Activated T-cell treated with anti-CD3 and anti-CD28 coated beads, Interleukin-2, amount 50 U/mL, for 48 hours (primary cell): ENCODE data around the gene MYH11.
"Not testable (repeated sequence)": the region's sequence is repeated elsewhere in the genome, so short reads cannot be mapped to it uniquely, and the experiment has no call there.

Source experiments
- DNase-seq, 2 experiments: peaks; one replicate each; pipeline ENCODE4 v3.0.0-alpha.2; 2020

MYH11 gene

DNA sequence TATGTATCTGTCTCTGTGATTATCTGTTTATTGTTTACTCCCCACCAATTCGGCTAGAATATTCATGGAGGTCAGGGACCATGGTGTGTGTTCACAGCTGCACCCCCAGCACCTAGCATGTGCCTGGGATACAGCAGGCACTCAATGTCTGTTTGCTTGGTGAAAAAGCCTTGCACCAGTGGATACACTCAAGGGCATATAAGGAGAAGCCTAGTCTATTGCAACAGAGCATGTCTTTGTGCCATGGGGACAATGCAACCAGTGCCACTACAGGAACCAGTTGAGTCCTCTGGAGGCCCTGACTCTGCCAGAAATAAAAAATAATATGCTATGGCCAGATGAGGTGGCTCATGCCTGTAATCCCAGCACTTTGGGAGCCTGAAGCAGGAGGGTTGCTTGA is 113.2 kb downstream of the MYH11 start:
- DNase-seq: no peak

DNA sequence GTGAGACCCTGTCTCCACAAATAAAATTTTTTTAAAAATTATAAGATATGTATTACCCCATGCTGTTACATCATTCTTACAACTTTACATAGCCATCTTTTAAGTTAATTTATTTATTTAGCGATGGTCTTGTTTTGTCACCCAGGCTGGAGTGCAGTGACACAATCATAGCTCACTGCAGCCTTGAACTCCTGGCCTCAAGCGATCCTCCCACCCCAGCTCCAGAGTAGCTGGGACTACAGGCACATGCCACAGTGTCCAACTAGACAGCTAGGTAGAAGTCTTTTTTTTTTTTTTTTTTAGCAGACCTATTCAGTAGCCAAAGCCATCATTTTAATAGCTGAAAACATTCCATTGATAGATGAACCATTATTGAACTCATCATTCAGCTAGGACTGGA is 114.1 kb downstream of the MYH11 start:
- no peak for DNase-seq

DNA sequence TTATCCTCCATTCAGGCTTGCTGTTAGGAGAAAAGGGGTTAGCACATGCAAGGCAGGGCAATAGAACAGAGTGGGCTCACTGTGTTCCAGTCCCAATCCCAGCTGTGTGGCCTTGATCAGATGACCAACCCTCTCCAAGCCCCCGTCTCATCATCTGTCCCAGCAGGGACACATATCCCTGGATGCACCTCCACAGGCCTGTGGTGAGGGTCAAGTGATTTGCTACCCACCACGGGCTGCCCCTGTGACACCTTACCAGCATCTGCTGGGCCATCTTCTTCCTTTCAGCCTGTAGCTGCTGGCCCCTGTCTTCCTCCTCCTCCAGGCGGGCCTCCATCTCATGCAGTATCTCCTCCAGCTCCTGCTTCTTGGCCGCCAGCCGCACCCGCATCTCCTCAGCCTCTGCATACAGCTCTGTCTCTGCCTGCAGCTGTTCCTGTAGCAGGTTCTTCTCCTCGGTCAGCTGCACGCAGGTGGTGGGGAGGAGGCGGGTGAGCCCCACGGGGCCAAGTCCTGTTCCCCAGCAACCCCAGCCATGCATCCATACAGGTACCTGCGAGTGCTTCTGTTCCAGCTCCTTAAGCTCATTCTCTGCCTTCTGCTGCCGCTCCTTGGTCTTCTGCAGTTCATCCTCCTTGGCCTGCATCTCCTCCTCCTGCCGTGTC is 115.5 kb downstream of the MYH11 start:
- no peak for DNase-seq

- no peak for DNase-seq
Observed at GRCh38 chr16:15739950-15740349, 116.9 kb downstream of the MYH11 start.

DNA sequence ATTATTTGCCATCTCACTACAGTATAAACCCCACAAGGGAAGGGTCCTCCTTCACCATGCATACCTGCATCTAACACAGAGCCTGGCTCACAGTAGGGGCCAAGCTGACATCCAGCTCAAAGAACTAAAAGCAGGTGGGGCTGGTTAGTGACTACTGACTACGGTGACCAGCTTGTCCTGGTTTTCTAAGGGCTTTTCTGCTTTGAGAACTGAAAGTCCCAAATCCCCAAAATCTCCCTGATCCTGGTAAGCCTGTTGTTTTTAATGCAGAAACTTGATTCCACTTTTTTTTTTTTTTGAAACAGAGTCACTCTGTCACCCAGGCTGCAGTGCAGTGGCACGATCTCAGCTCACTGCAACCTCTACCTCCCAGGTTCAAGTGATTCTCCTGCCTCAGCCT is 117.4 kb downstream of the MYH11 start:
- DNase-seq: no peak

DNA sequence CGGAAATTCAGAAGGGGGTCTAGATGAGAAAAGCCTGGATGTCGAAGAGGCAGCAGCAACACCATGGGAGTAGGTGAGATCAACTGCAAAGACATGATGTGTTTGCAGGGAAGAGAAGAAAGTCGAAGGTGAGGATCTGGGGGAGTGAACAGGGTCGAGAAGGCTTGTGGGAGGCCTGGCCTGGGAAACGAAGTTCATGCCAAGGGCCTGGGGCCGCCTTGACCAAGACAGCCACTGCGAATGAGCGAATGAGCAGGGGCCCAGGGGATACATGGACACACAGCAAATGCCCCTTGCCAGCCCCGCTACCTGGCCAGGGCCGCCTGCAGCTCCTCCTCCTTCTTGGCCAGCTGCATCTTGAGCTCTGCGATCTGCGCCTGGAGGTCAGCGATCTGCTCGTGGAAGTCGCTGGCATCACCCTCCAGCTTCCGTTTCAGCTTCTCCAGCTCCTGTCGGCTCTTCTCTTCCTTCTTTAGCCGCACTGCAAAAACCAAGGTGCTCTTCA is 119.6 kb downstream of the MYH11 start:
- no peak for DNase-seq

DNA sequence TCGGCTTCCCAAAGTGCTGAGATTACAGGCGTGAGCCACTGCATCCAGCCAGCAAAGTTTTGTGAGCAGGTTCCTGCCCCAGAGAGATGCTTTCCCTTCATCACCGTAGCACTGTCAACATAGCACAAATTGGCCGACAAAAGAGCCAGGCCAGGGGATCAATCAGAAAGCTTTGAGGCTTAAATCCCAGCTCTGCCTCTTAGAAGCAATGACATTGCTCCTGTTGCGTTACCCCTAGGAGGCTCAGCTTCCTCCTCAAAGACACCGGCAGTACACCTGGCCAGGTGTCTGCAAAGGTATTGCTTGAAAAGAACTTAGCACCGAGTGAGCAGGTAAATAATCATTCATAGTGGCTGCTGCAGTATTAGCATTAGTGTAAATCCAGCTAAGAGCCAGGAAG is 120.3 kb downstream of the MYH11 start:
- DNase-seq: no peak

- no peak for DNase-seq
Observed at GRCh38 chr16:15735610-15736009, 121.2 kb downstream of the MYH11 start.

GRCh38 chr16:15732416-15732815 is 124.4 kb downstream of the MYH11 start:
- DNase-seq: no peak

GRCh38 chr16:15729152-15729551 is 127.7 kb downstream of the MYH11 start:
- DNase-seq: no peak

DNA sequence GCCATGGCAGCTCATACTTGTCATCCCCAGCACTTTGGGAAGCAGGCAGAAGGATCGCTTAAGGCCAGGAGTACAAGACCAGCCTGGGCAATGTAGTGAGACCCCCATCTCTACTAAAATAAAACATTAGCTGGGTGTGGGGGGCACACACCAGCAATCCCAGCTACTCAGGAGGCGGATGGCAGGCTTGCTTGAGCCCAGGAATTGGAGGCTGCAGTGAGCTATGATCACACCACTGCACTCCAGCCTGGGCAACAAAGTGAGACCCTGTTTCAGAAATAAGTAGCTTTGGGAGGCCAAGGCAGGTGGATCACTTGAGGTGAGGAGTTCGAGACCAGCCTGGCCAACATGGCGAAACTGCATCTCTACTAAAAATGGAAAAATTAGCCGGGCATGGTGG is 129.1 kb downstream of the MYH11 start:
- DNase-seq: not testable (repeated sequence)

DNA sequence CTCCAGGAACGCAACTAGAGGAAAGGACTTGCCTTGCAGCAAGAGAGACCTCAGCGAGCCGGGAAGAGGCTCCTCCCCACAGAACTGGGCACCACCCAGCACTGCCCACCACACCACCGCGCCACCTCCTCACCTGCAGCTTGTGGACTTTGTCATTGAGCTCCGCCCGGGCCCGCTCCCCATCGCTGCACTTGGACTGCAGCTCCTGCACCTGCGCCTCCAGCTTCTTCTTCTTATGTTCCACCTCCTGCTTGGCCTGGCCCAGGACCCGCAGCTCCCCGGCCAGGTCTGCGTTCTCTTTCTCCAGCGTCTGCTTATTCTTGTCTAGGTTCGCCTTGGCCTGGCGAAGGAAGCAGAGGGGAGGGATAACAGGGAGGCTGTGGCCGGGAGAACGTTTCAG is 130.1 kb downstream of the MYH11 start:
- DNase-seq: no peak

DNA sequence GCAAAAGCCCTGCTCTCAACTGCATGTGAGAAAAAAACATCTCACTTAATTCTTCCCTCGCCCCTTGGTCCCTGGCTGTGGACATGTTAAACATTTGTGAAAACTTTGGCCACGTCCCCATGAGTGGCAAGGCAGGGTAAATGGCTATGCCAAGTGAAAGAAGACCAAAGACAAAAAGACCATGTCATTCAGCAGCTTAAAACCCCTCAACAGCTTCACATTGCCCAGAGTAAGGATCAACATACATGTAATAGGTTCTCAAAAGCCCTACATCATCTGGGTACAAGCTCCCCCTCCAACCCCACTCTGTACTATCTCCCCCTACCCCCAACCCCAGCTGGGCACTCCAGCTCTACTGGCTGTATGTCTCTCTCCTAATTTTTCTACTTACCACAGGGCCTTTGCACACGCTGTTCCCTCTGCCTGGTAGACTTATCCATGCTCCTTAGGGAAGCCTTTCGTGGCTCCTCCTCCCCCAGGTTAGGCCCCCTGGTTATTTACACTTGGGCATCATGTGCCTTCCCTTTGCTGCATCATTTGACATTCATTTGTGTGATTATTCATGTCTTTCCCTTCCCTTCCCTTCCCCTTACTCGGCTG is 131.1 kb downstream of the MYH11 start:
- no peak for DNase-seq

- no peak for DNase-seq
Observed at GRCh38 chr16:15723808-15724207, 133.0 kb downstream of the MYH11 start.

- no peak for DNase-seq
Observed at GRCh38 chr16:15721018-15721417, 135.8 kb downstream of the MYH11 start.

DNA sequence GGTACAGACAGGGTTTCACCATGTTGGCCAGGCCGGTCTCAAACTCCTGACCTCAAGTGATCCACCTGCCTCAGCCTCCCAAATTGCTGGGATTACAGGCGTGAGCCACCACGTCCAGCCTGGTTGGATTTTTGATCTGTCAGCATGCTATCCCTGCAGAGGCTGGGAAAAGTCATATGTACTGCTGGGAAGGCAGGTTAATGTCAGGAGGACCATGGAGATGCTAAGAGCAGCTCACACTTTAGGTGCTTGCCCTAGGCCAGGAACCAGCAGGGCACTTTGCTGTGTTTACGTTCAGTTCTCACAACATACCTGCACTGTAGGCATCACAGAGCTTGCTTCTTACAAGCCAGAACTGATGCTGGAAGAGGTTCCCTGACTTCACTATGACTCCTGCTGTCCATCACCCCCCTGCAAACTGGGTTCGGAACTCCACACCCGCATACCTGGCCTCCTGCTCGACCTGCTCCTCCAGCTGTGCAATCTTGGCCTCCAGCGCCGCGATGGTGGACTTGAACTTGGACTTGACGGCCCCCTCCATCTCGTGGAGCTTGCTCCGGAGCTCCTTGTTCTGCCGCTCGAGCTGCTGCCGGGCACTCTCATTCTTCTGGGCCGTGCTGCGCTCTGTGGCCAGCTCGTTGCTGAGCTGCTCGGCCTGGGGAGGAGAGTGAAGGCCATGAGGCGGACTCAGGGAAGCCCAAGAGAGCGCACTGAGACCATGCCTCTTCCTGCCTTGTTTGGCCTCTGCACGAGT is 140.0 kb downstream of the MYH11 start:
- DNase-seq: no peak

DNA sequence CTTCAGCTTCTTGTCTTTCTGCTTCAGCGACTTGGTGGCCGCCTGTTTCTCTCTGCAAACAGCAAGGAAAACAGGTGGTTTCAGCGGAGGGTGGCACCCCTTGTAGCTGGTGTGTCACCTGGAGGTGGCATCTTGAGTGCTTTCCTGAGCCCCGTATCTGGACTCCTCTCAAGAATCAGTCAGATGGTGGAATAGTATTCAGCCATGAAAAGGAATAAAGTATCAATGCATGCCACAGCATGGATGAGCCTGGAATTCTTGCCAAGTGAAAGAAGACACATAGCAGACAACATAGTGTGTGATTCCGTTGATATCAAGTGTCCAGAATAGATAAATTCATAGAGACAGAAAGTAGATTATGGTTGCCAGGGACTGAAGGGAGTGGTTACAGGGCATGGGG is 141.6 kb downstream of the MYH11 start:
- DNase-seq: no peak

DNA sequence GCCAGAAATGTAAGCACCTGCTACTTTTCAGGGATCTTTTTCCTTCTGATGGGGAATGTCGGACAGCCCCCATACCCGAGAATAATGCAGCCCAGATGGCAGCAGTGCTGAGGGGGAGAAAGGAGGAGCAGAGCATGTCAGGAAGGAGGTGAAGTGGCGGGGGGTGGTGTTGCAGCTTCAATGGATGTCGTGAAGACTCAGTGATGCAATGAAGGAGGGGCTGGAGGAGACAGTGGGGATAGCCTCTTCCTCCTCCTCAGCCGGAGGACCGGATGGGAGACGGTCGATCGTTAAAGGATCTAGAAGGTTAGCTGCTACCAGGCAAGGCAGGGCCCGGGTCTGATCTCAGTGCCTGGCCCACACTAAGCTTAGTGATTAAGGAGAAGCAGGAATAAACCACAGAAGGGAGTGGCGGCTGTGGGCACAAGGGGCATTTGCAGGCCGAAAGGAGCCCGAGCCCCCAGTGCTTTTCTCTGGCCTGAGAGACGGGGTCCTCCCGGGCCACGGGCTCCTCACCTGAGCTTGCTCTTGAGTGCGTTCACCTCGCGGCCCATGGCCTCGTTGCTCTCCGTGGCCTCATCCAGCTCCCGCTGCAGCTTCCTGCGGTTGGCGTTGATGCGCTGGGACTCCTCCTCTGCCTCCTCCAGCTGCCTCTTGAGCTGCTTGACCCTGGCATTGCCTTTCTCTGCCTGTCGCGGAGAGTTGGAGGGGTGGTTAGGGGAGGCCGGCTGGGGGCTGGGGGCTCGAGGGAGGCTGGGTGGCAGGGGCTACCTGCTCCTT is 142.2 kb downstream of the MYH11 start:
- no peak for DNase-seq

DNA sequence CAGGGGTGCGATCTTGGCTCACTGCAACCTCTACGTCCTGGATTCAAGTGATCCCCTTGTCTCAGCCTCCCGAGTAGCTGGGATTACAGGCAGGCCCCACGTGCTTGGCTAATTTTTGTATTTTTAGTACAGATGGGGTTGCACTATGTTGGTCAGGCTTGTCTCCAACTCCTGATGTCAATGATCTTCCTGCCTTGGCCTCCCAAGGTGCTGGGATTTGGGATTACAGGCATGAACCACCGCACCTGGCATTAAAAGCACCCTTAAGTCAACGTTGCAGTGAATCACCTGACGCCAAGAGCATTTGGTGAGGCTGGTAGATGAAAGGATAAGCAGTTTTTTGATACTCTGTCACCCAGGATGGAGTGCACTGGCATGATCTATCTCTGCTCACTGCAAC is 147.8 kb downstream of the MYH11 start:
- no peak for DNase-seq

- DNase-seq: no peak
Observed at GRCh38 chr16:15708096-15708495, 148.7 kb downstream of the MYH11 start.

DNA sequence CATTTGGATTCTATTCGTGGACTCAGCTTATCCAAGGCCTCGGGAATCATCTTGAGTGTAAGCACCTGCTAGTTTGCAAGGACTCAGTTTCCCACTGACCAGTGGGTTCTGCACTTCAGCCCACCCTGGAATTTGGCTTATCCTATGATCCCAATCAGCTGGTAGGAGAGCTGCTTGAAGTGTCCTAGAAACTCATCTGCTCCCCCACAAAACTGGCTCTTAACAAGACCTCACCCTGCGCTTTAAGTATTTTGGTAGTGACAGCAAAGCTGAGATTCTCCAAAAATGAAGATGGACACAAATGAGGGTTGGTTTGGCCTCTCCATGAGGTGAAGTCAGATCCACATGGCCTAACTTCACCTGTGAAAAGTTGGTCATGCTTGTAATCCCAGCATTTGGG is 149.5 kb downstream of the MYH11 start:
- DNase-seq: no peak

- DNase-seq: no peak
Observed at GRCh38 chr16:15705064-15705565, 151.7 kb downstream of the MYH11 start.

DNA sequence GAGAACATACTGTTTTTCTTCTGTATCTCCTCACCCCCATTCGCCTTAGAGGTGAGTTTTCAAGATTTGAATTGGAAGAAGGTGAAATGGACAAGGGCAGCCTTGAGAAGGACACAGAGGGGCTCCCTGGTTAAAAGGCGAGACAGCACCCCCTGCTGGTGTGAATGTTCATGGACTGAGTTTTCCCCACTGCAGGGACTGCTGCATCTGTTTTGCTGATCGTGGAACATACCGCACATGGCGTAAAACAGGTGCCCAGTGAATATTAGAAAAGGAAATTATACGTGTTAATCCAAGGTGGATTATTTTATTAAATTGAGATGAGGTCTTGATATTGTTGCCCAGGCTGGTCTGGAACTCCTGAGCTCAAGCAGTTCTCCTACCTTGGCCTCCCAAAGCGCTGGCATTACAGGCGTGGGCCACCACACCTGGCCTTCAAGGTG is 152.3 kb downstream of the MYH11 start:
- peak; percentile 86 to 87 for DNase-seq
